ENCODE measurements around the gene THSD7B. TPM values are rescaled to one million over a fixed set of nuclear protein-coding genes. Genes with fewer than 3 reads are reported as not detected.
A peak's percentile ranks its signal among the peaks of the same experiment; 100 is the strongest.
"Not testable (repeated sequence)": the region's sequence is repeated elsewhere in the genome, so short reads cannot be mapped to it uniquely, and the experiment has no call there.

The THSD7B gene
- total RNA-seq, 1 donor from 2014 or later = 0.59 TPM

DNA sequence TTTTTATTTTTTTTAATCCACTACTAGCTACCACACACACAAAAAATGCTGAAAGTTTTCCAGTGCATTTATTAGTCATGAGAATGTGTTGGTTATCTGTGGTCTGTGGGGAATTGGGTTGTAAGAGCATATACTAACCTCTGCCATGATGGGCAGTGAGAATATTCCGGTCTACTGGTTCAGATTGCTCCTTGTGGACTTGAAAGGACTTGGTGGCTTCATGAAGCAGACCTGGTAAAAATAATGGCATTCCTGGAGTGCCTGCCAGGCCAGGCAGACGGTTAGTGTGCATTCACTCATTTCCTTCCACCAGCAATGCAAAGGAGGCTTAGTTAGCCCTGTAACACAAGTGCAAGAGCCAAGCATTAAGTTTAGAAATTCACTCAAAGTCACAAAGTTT, 150.8 kb downstream of the THSD7B start:
- intact Hi-C loops (cut with DNase I) = no loop called here
- DNase-seq (no peak), ATAC-seq (ENCODE audit: poor library complexity) (no peak)

DNA sequence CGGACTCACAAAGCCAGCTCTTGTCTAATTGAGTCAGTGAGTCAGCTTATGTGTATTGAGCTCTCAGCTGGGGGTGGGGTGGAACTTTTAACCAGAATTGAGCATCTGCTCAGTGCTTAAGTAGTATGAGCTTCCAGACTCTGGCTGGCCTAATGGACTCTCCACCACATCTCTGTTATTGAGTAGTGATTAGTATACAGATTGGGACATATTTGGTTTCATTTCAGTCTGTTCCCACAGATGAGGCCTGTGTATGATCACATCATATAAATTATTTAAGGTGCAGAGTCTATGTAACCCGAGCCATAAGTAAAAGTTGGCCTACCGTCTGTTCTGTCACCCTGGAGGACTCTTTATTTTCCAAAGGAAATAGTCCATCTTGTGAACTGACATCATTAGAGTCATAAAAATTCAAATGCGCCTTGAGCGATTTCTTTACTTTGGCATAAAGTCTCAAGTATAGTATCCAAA, 152.1 kb downstream of the THSD7B start:
- no peak for DNase-seq
- intact Hi-C loops (cut with DNase I) = no loop called here
- no peak for ATAC-seq (ENCODE audit: poor library complexity)

DNA sequence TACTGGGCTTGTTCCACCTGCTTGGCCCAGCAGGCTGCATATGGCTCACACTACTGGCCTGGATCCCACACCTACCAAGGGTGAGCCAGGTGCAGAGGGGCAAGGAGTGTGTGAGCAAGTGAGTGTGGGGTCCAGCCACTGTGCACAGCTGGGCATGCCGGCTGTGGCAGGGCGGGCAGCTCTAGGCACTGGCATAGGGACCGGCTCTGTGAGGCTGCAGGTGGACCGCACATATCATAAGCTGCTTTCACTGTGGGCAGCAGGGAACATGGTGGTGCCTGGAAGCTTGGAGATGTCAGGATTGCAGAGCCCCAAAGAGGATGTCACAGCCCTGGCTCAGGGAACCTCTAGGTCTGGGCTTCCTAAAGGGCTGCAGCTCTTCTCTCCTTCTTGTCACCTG, 154.3 kb downstream of the THSD7B start:
- intact Hi-C loops (cut with DNase I) = no loop called here
- DNase-seq = no peak
- no peak for ATAC-seq (ENCODE audit: poor library complexity)

DNA sequence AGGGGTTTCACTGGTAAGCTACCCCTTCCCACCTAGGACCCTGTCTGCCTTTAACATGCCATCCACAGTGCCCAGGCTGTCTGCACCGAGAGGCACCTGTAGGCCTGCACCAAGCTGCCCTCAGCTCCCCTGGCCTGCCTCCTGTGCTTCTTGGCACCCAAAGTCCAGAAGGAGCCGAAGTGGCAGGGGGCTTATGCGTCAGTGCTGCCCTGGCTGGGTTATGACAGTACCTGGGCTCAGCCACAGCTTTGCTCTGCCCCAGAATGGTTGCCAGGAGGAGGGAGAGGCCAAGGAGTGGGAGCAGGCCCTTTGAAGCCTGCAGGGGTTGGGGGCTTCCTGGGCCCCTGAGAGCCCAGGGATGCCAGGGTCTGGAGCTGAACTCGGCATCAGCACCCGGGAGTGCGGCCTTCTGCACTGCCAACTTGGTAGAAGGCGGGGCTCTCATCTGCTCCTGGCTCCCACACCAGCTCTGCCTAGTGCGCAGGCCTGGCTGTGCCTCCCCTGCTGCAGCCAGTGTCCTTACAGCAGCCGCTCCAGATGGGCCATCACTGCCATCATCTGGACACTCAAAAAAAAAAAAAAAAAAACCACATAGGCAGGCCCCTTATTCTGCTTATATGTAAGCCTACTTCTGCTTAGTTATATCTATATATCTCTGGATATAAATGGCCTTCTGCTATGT, 155.4 kb downstream of the THSD7B start:
- intact Hi-C loops (cut with DNase I) = no loop called here
- ATAC-seq (ENCODE audit: poor library complexity) (no peak), DNase-seq (no peak)

DNA sequence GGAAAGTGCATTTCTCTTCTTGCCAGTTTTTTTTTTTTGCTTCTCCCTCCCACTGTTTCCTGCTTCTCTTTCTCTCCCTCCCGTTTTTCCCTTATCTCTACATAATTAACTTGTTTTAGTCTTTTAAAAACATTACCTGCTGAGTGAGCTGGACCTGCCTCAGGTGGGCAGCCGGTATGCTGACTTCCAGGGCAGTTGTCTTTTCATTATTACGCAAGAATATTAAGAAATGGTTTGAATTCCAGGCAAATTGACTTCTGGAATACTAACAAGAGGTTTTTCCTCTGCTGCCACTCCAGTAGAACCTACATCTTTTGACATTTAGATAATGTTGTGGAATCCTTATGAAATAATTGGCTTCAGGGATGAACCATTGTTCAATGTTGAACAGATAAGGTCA, 161.8 kb downstream of the THSD7B start:
- DNase-seq (no peak), ATAC-seq (ENCODE audit: poor library complexity) (no peak)
- intact Hi-C loops (cut with DNase I) = no loop called here

DNA sequence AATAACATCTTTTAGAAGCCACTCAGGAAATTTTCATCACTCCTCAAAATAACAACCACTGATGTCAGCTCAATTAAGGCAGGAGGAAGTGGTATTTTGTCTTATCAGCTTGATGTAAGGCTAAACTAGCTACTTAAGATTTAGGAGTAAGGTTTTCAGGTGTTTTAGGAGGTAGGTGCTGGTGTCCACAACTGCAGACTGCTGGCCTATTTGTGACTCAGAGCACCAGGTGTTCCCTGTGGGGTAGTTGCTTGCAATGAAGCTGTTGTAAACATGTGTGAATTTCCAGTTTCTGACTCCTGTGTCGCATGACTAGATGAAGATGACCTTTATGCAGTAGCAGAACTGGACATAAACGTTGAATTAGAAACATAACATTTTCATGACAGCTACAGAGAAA, 164.2 kb downstream of the THSD7B start:
- ATAC-seq (ENCODE audit: poor library complexity) (no peak), DNase-seq (no peak)
- intact Hi-C loops (cut with DNase I) = no loop called here

DNA sequence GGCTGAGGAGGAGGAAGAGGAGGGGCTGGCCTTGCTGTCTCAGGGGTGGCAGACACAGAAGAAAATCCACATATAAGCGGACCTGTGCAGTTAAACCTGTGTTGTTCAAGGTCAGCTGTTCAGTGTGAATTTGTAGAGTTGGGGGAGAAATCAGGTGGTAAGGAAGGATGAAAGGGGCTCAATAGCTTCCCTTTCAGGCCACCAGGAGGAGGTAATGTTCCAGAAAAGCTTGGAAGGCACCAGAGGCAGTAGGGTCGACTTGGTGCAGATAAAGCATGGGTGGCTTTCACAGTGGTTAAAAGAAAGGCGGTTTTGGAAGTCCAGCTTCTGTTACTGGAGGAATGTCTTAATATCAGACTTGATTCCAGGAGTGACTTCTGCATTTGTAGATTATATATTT, 167.4 kb downstream of the THSD7B start:
- ATAC-seq (ENCODE audit: poor library complexity) (no peak), DNase-seq (no peak)
- intact Hi-C loops (cut with DNase I) = no loop called here

DNA sequence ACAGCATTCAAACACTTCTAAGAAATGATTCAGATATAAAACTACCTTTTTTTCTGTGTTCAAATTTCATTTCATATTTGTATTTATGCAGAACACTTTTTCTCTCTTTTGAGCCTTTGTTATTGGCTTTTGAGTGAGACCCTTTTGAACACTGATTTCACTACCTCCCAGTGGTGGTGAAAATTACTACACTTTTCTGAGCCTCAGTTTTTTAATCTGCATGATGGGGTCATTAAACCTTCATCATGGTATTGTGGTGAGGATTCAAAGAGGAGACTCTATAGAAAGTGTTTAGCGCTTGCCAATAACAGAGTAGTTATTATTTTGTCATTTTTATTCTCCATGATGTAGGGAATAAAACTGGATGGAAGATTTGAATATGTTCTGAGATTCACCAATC, 169.8 kb downstream of the THSD7B start:
- no peak for ATAC-seq (ENCODE audit: poor library complexity)
- intact Hi-C loops (cut with DNase I) = no loop called here
- no peak for DNase-seq

DNA sequence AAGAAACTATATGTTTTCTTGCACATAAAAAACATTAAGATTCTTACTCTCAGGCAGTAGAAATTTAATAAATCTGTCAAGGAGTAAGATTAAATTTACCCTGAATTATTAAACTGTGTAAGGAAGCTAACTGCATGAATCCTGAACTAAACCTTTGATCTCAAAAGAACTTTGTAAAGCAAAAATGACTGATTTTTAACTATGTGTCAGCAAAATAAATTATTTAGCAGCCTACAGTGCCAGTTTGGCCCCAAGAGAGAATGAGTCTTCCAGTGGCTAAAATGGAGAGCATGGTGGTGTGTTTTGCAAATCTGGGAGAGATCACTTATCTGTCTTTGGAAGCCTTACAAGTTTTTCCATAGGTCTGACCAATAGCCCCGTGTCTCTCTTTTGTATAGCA, 190.7 kb downstream of the THSD7B start:
- ATAC-seq (ENCODE audit: poor library complexity) (no peak), DNase-seq (no peak)
- intact Hi-C loops (cut with DNase I) = no loop called here

DNA sequence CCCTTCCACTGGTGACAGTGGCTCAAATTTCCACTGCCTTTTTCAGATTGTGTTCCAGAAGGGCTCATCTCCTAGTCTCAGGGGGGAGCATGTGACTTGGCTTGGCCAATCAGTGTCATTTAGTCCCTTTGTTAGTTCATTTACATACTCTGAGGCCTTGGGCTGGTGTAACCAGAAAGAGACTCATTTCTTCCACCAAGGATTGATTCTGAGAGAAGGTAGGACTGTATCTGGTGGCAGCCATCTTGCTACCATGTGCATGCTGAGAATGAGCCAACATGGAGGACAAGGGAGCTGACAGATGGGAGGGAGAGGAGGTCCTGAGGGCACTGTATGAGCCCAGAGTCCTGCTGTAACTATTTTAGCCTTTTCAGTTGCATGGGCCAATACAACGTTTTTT, 191.7 kb downstream of the THSD7B start:
- no peak for DNase-seq
- intact Hi-C loops (cut with DNase I) = no loop called here
- ATAC-seq (ENCODE audit: poor library complexity) = no peak

DNA sequence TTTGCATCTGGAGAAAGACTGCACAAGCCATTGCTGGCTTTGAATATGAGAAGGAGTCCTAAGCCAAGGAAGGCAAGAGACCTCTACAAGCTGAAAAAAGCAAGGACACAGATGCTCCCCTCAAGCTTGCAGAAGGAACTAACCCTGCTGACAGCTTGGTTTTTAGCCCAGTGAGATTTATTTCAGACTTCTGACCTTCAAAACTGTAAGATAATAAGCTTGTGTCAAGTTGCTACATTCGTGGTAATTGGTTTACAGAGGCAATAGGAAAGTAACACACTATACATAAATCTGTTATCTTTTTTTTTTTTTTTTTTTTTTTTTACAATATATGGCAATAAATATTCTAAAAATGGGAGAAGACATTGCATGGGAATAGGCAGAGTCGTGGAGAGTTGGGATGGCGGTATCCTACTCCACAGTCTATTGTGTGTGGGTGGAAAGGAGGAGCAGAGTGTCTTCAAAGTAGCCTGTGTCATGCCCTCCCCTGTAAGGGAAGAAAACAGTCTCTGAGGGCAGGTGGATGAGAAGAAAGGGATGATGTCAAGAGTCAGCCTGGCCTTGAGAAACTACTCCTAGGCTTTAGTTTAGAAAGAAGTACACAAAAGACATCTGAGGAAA, 196.9 kb downstream of the THSD7B start:
- ATAC-seq (ENCODE audit: poor library complexity) = peak; percentile 7
- DNase-seq = no peak
- intact Hi-C loops (cut with DNase I) = no loop called here

DNA sequence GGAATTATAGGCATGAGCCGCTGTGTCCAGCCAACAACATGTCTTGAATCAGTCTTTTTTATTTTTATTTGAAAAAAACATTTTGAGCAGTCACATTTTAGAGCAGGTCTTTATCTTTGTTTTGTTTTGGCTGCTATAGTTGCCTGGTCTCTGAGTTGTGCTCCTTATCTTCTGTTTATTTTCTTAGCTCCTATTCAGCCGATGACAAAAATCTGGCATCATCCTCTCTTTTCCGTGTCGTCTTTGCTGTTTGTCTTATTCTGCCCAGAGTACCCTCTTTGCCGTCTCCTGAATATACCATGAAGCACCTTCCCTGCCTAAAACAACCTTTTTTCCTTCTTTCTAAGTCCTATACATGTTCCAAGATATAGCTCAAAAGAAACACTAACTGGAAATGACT, 201.1 kb downstream of the THSD7B start:
- DNase-seq = no peak
- intact Hi-C loops (cut with DNase I) = no loop called here
- peak; percentile 84 for ATAC-seq (ENCODE audit: poor library complexity)

DNA sequence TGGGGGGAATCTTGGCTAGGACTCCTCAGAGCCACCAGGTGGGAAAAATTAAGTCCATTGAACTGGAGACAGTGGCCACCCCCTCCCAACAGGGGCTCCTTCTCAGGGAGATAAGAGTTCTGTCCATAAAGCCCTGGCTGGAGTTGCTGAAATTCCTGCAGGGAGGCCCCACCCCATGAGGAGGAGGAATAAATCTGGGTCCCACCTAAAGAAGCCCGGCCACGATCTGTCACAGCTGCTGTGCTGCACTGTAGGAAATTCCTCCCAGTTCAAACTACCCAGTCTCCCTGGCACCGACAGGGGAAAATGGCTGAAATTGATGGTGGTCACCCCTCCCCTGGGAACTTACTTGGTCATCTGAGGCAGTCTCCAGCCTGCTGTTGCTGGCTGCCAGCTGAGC, 215.0 kb downstream of the THSD7B start:
- intact Hi-C loops (cut with DNase I) = no loop called here
- ATAC-seq (ENCODE audit: poor library complexity) (no peak), DNase-seq (no peak)

DNA sequence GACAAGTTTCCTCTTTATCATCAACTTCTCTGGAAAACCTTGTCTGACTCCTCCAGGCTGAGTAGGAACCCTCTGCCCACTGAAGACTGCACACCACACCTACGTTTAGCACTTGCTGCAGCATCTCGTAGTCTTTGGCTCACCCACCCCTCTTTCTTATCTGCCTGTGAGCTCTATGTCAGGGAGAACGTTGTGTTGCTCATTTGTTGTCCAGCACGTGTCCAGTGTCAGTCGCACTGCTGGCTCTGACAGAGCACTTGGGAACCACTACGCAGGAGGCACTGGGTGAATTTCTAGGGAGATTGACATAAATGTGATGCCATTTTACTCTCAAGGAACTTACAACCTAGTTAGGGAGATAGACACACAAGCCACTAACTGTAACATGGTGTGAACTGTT, 216.3 kb downstream of the THSD7B start:
- DNase-seq; intact Hi-C loops (cut with DNase I): not testable (repeated sequence)
- ATAC-seq (ENCODE audit: poor library complexity) = peak; percentile 72

DNA sequence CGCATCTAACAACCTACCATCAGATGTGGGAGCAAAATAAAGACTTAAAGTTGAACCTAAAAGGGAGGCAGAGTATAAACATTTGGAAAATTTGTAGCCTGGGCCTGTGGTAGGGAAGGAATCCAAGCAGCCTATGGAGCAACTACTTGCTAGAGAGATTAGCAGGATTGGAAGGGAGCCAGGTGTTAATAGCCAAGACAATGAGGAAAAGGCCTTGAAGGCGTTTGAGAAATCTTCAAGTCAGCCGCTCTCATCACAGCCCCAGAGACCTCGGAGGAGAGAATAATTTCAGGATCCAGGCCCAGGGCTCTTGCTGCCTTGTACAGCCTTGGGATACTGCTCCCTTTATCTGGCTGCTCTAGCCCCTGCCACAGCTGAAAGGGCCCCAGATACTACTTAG, 219.7 kb downstream of the THSD7B start:
- no peak for ATAC-seq (ENCODE audit: poor library complexity)
- DNase-seq = no peak
- intact Hi-C loops (cut with DNase I) = no loop called here

DNA sequence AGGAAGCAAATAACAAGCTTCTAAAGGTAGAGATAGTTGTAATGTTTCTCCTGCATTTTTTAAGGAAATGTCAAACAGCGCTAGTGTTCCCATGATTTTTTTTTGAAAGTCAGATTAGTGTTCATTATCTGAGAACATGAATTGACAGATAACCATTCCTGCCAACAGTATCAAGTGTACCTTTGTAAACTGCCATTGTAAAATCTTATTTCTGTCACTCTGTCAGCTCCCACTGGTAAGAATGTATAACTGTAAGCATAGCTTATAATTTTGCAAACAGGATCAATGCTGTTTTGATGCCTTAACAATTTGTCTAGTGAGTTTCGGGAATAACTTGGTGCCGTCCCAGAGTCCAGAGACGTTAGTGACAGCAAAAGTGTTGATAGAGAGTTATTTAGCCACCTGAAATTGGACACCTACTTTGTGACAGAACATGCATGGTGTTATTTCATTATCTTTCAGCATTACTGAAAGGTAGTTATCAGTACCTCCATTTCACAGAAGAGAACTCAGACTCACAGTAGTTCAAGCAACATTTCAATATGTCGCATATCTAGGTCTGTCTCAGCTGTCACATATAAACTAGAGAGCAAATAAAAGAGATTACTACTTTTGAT, 221.4 kb downstream of the THSD7B start:
- DNase-seq (no peak), ATAC-seq (ENCODE audit: poor library complexity) (peak; percentile 70)
- intact Hi-C loops (cut with DNase I) = no loop called here

DNA sequence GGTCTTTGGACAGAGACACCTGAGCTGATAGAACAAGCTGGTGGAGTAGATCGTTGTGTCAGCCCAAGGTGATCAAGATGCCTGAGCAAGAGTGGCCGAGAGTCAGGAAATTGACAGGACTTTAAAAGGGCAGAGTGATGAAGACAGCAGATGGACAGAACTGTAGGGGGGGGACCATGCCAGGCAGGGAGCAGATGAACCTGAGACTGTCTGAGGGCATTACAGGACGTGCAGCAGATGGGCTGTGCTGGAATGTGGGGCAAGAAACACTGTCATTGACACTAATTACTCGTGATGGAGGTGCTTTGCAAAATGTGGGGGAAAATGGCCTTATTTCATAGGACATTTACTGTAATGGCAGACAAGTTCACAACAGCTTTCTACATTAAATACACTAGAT, 225.0 kb downstream of the THSD7B start:
- intact Hi-C loops (cut with DNase I) = no loop called here
- ATAC-seq (ENCODE audit: poor library complexity) = no peak
- DNase-seq = no peak

DNA sequence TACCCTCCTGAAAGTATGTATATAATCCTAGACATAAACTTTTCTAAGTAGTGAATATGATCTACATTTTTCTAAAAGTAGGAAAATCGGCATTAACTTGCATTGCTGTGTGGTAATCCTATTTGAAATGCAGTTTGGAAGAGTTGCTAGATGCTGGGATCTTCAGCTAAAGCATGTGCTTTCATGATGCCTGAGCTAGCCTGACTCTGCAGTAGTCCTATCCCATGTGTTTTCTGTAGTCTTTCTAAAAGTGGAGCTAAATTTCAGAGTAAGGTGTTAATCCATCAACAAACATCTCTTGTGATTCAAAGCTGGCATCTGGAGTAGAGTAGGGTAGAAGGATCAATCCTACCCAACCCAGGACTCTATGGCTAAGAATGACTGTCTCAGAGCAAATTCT, 229.4 kb downstream of the THSD7B start:
- ATAC-seq (ENCODE audit: poor library complexity) = no peak
- no peak for DNase-seq
- intact Hi-C loops (cut with DNase I) = no loop called here

DNA sequence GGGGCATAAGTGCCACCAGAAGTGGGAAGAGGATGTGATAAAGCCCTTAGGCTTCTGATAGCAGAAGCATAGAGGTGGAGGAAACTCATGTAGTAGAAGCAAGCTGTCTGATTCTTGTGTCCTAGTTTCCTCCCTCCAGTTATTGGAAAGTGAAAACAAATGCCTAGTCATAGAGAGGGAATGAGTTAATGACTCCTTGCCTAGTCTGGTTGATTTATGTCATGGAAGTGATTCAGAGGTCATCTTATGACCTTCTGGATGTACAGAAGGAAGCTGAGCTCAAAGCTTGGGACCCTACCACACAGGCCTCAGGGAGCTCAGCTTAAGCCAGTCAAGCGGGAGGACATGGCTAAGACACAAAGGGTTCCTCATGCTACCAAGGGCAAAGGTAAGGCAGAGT, 232.2 kb downstream of the THSD7B start:
- intact Hi-C loops (cut with DNase I) = no loop called here
- DNase-seq = no peak

DNA sequence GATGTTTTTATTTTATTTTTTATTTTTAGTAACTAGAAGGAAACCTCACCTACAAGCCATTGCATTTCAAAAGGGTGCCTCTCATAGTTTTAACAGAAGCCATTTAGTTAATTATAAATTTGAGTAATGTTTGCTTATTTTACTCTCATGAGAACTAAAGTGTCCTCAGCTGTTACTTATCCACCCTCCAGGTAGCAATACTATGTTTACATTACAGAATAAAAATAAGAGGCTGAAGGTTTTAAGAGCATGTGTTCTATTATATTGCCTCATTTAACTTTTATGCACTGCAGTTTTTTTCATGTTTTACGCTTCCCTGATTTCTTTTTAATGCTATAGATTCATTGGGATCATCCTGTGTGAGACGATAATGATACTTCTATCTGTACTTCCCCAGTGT, 235.5 kb downstream of the THSD7B start:
- intact Hi-C loops (cut with DNase I) = no loop called here
- no peak for DNase-seq
- ATAC-seq (ENCODE audit: poor library complexity) = no peak

More for the DNA sequence above, 232.2 kb downstream of the THSD7B start:
- no peak for ATAC-seq (ENCODE audit: poor library complexity)

Data from Right ventricle myocardium superior (tissue), 1 donor.